ENCODE data around the gene PIGT.
"Not testable (repeated sequence)": the region's sequence is repeated elsewhere in the genome, so short reads cannot be mapped to it uniquely, and the experiment has no call there.

Gene PIGT

GRCh38 chr20:45462711-45463509 lies 47.0 kb downstream of the PIGT start:
- FAIRE-seq: no peak
- no peak for DNase-seq (ENCODE audit: low spot score)

- DNase-seq (ENCODE audit: low spot score) (no peak), FAIRE-seq (no peak)
Observed at GRCh38 chr20:45463709-45464108, 47.8 kb downstream of the PIGT start.

GRCh38 chr20:45465491-45466266 lies 49.7 kb downstream of the PIGT start:
- FAIRE-seq: no peak

GRCh38 chr20:45467172-45467571 lies 51.2 kb downstream of the PIGT start:
- no peak for DNase-seq (ENCODE audit: low spot score)
- no peak for FAIRE-seq

More at GRCh38 chr20:45465491-45466266, 49.7 kb downstream of the PIGT start:
- no peak for DNase-seq (ENCODE audit: low spot score)

- FAIRE-seq: no peak
- DNase-seq (ENCODE audit: low spot score): no peak
Observed at GRCh38 chr20:45467861-45468260, 51.9 kb downstream of the PIGT start.

GRCh38 chr20:45469336-45470261 lies 53.7 kb downstream of the PIGT start, which contains the start of gene WFDC2:
TSS of gene WFDC2 (plus strand) at chr20:45469753. CDS start at chr20:45469782, 29 bp downstream.
- FAIRE-seq (no peak), DNase-seq (ENCODE audit: low spot score) (no peak)

GRCh38 chr20:45470262-45470931 lies 54.5 kb downstream of the PIGT start:
- FAIRE-seq (no peak), DNase-seq (ENCODE audit: low spot score) (no peak)

- FAIRE-seq: no peak
Observed at GRCh38 chr20:45470937-45471336, 55.0 kb downstream of the PIGT start.

GRCh38 chr20:45472286-45472685 lies 56.3 kb downstream of the PIGT start:
- not testable (repeated sequence) for FAIRE-seq; DNase-seq (ENCODE audit: low spot score)

More at GRCh38 chr20:45470937-45471336, 55.0 kb downstream of the PIGT start:
- DNase-seq (ENCODE audit: low spot score): no peak
